Fibroblast of lung (primary cell): ENCODE data around the gene STAT5A. TPM values are rescaled to one million over a fixed set of nuclear protein-coding genes. Genes with fewer than 3 reads are reported as not detected.

Experiments used
- DNase-seq, 2 donors: peaks; one replicate each; pipeline versions ENCODE4 v3.0.0 to v3.0.0-alpha.2; 2010; ENCODE audit warnings: low read depth in 2 of 2
- H2AFZ ChIP-seq: 2 replicates; pipeline ENCODE4 v1.5.1; 2012; ENCODE audit warnings: low read length, control low read depth, inconsistent platforms
- H3K27ac ChIP-seq: 2 replicates; pipeline ENCODE4 v1.5.1; 2011; ENCODE audit warnings: low read length, control low read depth; ENCODE audit not compliant: insufficient read depth
- H3K27me3 ChIP-seq: 2 replicates; pipeline ENCODE4 v1.5.1; 2011; ENCODE audit warnings: mild to moderate bottlenecking, low read length; ENCODE audit not compliant: control insufficient read depth, insufficient read depth
- H3K36me3 ChIP-seq: 2 replicates; pipeline ENCODE4 v1.5.1; 2011; ENCODE audit warnings: low read length; ENCODE audit not compliant: control insufficient read depth, insufficient read depth
- H3K4me1 ChIP-seq: 2 replicates; pipeline ENCODE4 v1.5.1; 2011; ENCODE audit warnings: low read length; ENCODE audit not compliant: control insufficient read depth, insufficient read depth; ENCODE audit errors: extremely low read depth
- H3K4me2 ChIP-seq: 2 replicates; pipeline ENCODE4 v1.5.1; 2011; ENCODE audit warnings: low read length, control low read depth; ENCODE audit not compliant: insufficient read depth; ENCODE audit errors: extremely low read depth
- H3K4me3 ChIP-seq, 4 experiments: fragments of 200-600 bp in 1 of 4; sonication (generic) in 1 of 4; replicated peaks in 1 of 4; 2 replicates each; pipeline ENCODE4 v1.5.1; 2011 to 2016; ENCODE audit warnings: low read length in 4 of 4, low read depth in 3 of 4, mild to moderate bottlenecking in 3 of 4, control low read depth in 2 of 4, inconsistent platforms in 1 of 4, mixed read lengths in 1 of 4; ENCODE audit not compliant: insufficient read depth in 1 of 4; ENCODE audit errors: control extremely low read depth in 1 of 4
- H3K79me2 ChIP-seq: 2 replicates; pipeline ENCODE4 v1.5.1; 2012; ENCODE audit warnings: mild to moderate bottlenecking, low read length, inconsistent platforms; ENCODE audit not compliant: control insufficient read depth, insufficient read depth
- H3K9ac ChIP-seq: 2 replicates; pipeline ENCODE4 v1.5.1; 2011; ENCODE audit warnings: mild to moderate bottlenecking, low read length, control low read depth; ENCODE audit not compliant: insufficient read depth
- H3K9me3 ChIP-seq: 2 replicates; pipeline ENCODE4 v1.5.1; 2012; ENCODE audit warnings: low read depth, low read length; ENCODE audit not compliant: control insufficient read depth, insufficient read depth
- H4K20me1 ChIP-seq: 2 replicates; pipeline ENCODE4 v1.5.1; 2011; ENCODE audit warnings: low read length; ENCODE audit not compliant: control insufficient read depth, insufficient read depth; ENCODE audit errors: extremely low read depth
- CTCF ChIP-seq, 2 donors: IDR thresholded peaks in 1 of 2; conservative IDR thresholded peaks in 1 of 2; 1 replicate in 1 of 2; 2 replicates in 1 of 2; pipeline ENCODE4 v1.5.1; 2011 to 2012; ENCODE audit warnings: low read length in 2 of 2, control low read depth in 1 of 2, inconsistent platforms in 1 of 2, low read depth in 1 of 2, mild to moderate bottlenecking in 1 of 2
- EZH2 ChIP-seq: IDR thresholded peaks from 2 replicates; pipeline ENCODE4 v1.5.1; 2012; ENCODE audit warnings: low read length, control low read depth, mild to moderate bottlenecking; ENCODE audit errors: missing control alignments
- polyA plus RNA-seq, 2 donors: library from polyadenylated mRNA; depleted of rRNA in 1 of 2; stranded (reverse) in 1 of 2; unstranded in 1 of 2; fragments of >200 nt; gene quantifications; 2 replicates each; pipeline ENCODE4 v1.2.1, GENCODE V29; 2011 to 2012; ENCODE audit warnings: missing spikeins in 1 of 2
- total RNA-seq: library from RNA; depleted of rRNA; stranded (reverse); fragments of >200 nt; gene quantifications from 2 replicates; pipeline ENCODE4 v1.2.1, GENCODE V29; 2014

Gene STAT5A
- total and polyA plus RNA-seq, 2 donors (not counting 1 experiment from before 2014, with no cell fraction given) = 6.9 to 28.4 TPM

- no peaks in the 10 kb centered on the region for H3K27me3 ChIP-seq
- H4K20me1 ChIP-seq = no peaks in the 10 kb centered on the region
- TF ChIP-seq EZH2 (no peak), CTCF (conservative IDR thresholded peaks at IDR 0.05 in 1 of 2, IDR thresholded peaks at IDR 0.05 in 1 of 2; ENCODE audit: low read depth in 1 of 2, low read length in 2 of 2) (peak; percentile 55 to 62)
- DNase-seq = peak; percentile 70 to 83
- peak overlapping the region; percentile 27 for H3K9ac ChIP-seq
- H3K27ac ChIP-seq = peak overlapping the region; percentile 48
- H3K4me3 ChIP-seq = no peak overlapping the region
- H2AFZ ChIP-seq = no peak overlapping the region
- peak overlapping the region; percentile 63 for H3K4me2 ChIP-seq
- H3K4me1 ChIP-seq = peaks cover 11% of the 10 kb centered on the region
- H3K36me3 ChIP-seq = peaks cover 10% of the 10 kb centered on the region
- no peaks in the 10 kb centered on the region for H3K79me2 ChIP-seq
- H3K9me3 ChIP-seq = no peaks in the 10 kb centered on the region
These were observed 24.2 kb downstream of the STAT5A start for GRCh38 chr17:42312285-42313130.

- no peak overlapping the region for H3K4me3 ChIP-seq
- H3K9me3 ChIP-seq = no peaks in the 10 kb centered on the region
- H3K36me3 ChIP-seq = peaks cover 10% of the 10 kb centered on the region
- no peak for DNase-seq
- peaks cover 11% of the 10 kb centered on the region for H3K4me1 ChIP-seq
- TF ChIP-seq CTCF (conservative IDR thresholded peaks at IDR 0.05 in 1 of 2, IDR thresholded peaks at IDR 0.05 in 1 of 2; ENCODE audit: low read depth in 1 of 2, low read length in 2 of 2) = no peak
- no peak for TF ChIP-seq EZH2
- H3K4me2 ChIP-seq = no peak overlapping the region
- H3K27me3 ChIP-seq = no peaks in the 10 kb centered on the region
- H4K20me1 ChIP-seq = no peaks in the 10 kb centered on the region
- no peaks in the 10 kb centered on the region for H3K79me2 ChIP-seq
- H2AFZ ChIP-seq = no peak overlapping the region
- no peak overlapping the region for H3K27ac ChIP-seq
- no peak overlapping the region for H3K9ac ChIP-seq
These were observed 25.1 kb downstream of the STAT5A start for GRCh38 chr17:42313389-42313772.

- H3K4me3 ChIP-seq = no peak overlapping the region
- no peaks in the 10 kb centered on the region for H3K9me3 ChIP-seq
- no peak overlapping the region for H3K4me2 ChIP-seq
- H4K20me1 ChIP-seq = no peaks in the 10 kb centered on the region
- DNase-seq = peak in 1 of 2 donors; percentile 14
- no peaks in the 10 kb centered on the region for H3K79me2 ChIP-seq
- H3K36me3 ChIP-seq = peaks cover 10% of the 10 kb centered on the region
- H3K4me1 ChIP-seq = peaks cover 11% of the 10 kb centered on the region
- H3K27ac ChIP-seq = no peak overlapping the region
- TF ChIP-seq CTCF (conservative IDR thresholded peaks at IDR 0.05 in 1 of 2, IDR thresholded peaks at IDR 0.05 in 1 of 2; ENCODE audit: low read depth in 1 of 2, low read length in 2 of 2) (no peak), EZH2 (no peak)
- no peak overlapping the region for H2AFZ ChIP-seq
- no peak overlapping the region for H3K9ac ChIP-seq
- H3K27me3 ChIP-seq = no peaks in the 10 kb centered on the region
These were observed 25.7 kb downstream of the STAT5A start for GRCh38 chr17:42313773-42314566.
